PFSK-1 (cell line): ENCODE results near the gene TOX2.

Source experiments
- FOXP2 ChIP-seq: optimal IDR thresholded peaks from 2 replicates; pipeline ENCODE3; 2011; ENCODE audit warnings: borderline replicate concordance, control low read depth, inconsistent platforms; ENCODE audit not compliant: insufficient read depth; ENCODE audit errors: extremely low read length, extremely low read depth
- POLR2AphosphoS5 ChIP-seq: IDR thresholded peaks from 2 replicates; pipeline ENCODE4 v1.6.1; 2012; ENCODE audit warnings: low read depth, mild to moderate bottlenecking, control low read depth, low read length, moderate library complexity
- REST ChIP-seq, 2 experiments: IDR thresholded peaks; 2 replicates each; pipeline versions ENCODE4 v1.6.1 to v1.8.0; 2011 to 2012; ENCODE audit warnings: low read depth in 2 of 2, low read length in 2 of 2, control low read depth in 1 of 2, inconsistent platforms in 1 of 2, mild to moderate bottlenecking in 1 of 2, moderate library complexity in 1 of 2; ENCODE audit not compliant: insufficient read depth in 1 of 2
- SIN3A ChIP-seq: IDR thresholded peaks from 2 replicates; pipeline ENCODE4 v1.6.1; 2012; ENCODE audit warnings: mild to moderate bottlenecking, low read length, moderate library complexity, borderline replicate concordance; ENCODE audit not compliant: insufficient read depth
- TAF1 ChIP-seq: IDR thresholded peaks from 2 replicates; pipeline ENCODE4 v1.6.1; 2012; ENCODE audit warnings: low read length, control low read depth, borderline replicate concordance; ENCODE audit not compliant: insufficient read depth

TOX2 gene

GRCh38 chr20:43923917-43924316 is 9.3 kb downstream of the TOX2 start:
- TF ChIP-seq FOXP2 = no peak
- TF ChIP-seq POLR2AphosphoS5 = no peak
- no peak for TF ChIP-seq TAF1
- no peak for TF ChIP-seq REST (IDR thresholded peaks at IDR 0.05; ENCODE audit: insufficient read depth in 1 of 2, low read depth in 2 of 2, low read length in 2 of 2)
- TF ChIP-seq SIN3A = no peak

GRCh38 chr20:43925215-43925614 is 10.6 kb downstream of the TOX2 start:
- TF ChIP-seq FOXP2 (no peak), REST (IDR thresholded peaks at IDR 0.05; ENCODE audit: insufficient read depth in 1 of 2, low read depth in 2 of 2, low read length in 2 of 2) (no peak), TAF1 (no peak), SIN3A (no peak), POLR2AphosphoS5 (no peak)

GRCh38 chr20:43925801-43926200 is 11.1 kb downstream of the TOX2 start:
- TF ChIP-seq SIN3A (no peak), REST (IDR thresholded peaks at IDR 0.05; ENCODE audit: insufficient read depth in 1 of 2, low read depth in 2 of 2, low read length in 2 of 2) (no peak), POLR2AphosphoS5 (no peak), FOXP2 (no peak), TAF1 (no peak)

- TF ChIP-seq SIN3A (no peak), POLR2AphosphoS5 (no peak), TAF1 (no peak), FOXP2 (no peak), REST (IDR thresholded peaks at IDR 0.05; ENCODE audit: insufficient read depth in 1 of 2, low read depth in 2 of 2, low read length in 2 of 2) (no peak)
Observed at GRCh38 chr20:43926287-43927050, 11.8 kb downstream of the TOX2 start.

GRCh38 chr20:43931976-43932375 is 17.3 kb downstream of the TOX2 start:
- no peak for TF ChIP-seq SIN3A
- TF ChIP-seq TAF1 = no peak
- no peak for TF ChIP-seq POLR2AphosphoS5
- no peak for TF ChIP-seq FOXP2
